RCC 7860 (cell line): Measurements from ENCODE around the gene MYOM1.

Experiments
- DNase-seq: peaks from one replicate; pipeline ENCODE4 v3.0.0-alpha.2; 2015; ENCODE audit warnings: low spot score
- FAIRE-seq: peaks from 2 replicates; lab custom pipeline; 2012; peaks lifted over from hg19 to GRCh38; lab: Jason Lieb, UNC

The MYOM1 gene

GRCh38 chr18:3250237-3251107, 30.7 kb upstream of the MYOM1 start:
- DNase-seq (peak; percentile 73), FAIRE-seq (peak; percentile 89)

GRCh38 chr18:3248658-3249359, 29.0 kb upstream of the MYOM1 start:
- DNase-seq (peak; percentile 46), FAIRE-seq (peak; percentile 35)

GRCh38 chr18:3248062-3248657, 28.4 kb upstream of the MYOM1 start:
- no peak for DNase-seq
- FAIRE-seq: no peak

DNA sequence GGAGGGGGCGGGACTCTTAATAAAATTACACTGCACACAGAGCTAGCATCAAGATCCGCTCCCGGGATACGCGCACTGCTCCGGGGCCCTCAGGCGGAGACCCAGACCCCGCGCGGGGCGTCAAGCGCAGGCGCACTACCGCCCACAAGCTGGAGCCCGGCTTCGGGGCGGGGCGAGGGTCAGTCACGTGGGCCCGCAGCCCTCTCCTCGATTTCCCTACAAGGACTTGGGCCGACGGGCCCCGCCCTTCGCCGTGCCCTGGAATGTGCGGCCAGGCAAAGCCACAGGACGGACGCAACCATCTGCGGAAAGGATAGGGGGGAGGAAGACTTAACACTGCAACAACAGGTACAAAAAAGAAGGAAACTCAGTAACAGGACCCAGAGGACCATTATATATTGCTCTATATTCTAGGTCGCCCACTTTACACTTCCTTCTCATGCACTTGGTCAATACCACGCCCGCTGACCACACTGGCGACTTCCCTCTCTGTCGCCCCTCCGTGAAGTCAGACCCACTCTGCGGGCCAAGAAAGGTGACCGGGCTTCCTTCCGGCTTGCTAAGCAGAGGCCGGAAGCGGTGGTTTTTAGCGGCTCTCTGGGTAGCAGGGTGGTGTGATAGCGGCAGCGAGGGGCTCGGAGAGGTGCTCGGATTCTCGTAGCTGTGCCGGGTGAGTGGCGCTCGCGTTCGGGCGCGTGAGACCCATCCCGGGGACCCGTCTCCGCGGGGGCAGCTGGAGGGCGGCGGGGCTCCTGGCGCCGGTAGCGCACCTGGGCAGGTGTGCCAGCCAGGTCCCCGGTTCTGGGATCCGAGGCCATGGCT, 27.7 kb upstream of the MYOM1 start, which contains the start of gene MYL12A:
Gene MYL12A, plus strand, starts transcription at position 562 of the 822 bp plus-strand sequence. CDS start 5,447 bp downstream, outside the sequence.
- peak; percentile 92 for DNase-seq
- FAIRE-seq: peak; percentile 70

DNA sequence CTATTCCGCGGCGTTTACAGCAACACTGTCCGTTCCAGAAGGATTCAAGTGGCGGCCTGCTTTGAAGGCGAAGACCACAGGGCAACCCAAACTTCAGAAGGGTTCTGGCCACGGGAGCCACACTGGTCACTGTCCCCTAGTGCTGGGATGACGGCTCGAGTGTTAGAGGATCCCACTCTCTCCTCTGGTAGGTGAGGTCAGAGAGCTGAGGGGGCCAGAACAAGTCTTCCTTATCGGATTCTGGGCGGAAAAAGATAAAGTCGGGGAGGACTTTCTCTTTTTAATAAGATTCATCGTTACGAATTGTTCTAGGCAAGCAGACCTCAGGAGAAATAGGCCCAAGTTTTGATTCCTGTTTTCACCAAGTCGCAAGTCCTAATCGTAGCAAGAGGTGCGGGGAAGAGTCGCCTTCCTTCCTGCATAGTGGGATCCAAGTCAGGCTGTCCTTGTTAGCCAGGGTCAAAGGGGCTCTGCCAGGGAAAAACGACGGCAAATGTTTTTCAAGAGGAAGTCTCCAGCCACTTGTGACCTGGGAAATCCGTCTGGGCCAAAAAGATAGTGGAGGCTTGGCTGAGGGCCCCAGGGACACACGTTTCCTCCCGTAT, 27.0 kb upstream of the MYOM1 start:
- FAIRE-seq: no peak
- DNase-seq: no peak

GRCh38 chr18:3245853-3246634, 26.3 kb upstream of the MYOM1 start:
- FAIRE-seq: no peak
- peak; percentile 66 for DNase-seq

DNA sequence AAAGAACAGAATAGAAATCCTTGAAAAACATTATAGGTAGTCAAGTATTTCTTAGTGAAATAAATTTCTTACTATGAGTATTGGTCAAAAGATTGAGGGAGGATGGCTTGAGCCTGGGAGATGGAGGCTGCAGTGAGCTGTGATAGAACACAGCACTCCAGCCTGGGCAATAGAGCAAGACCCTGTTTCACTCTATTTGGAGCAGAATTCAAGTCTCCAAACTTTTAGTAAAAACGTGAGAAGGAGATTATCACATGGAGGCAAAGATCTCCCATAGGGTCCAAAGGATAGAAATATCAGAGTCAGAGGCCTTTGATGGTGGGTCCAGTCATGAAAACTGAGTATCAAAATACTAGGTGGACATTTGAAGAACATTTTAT, 25.4 kb upstream of the MYOM1 start:
- no peak for FAIRE-seq
- no peak for DNase-seq

- FAIRE-seq: no peak
Measured at GRCh38 chr18:3238742-3239141, 19.0 kb upstream of the MYOM1 start.

DNA sequence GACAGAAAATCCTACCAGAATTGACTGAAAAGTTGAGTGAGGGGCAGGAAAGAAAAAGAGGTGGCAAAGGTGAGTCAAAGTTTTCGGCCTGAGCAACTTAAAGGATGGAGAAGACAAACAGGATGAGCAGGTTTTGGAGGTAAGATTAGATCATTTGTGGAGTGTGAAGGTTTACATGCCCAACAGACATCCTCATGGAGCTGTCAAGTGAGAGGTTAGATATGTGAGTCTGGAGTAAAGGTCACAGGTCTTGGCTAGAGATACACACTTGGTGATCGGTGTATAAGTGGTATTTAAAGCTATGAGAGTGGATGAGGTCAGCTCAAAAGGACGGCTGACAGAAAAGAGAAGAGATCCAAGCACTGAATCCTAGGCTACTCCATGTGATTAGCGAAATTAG, 16.7 kb upstream of the MYOM1 start:
- DNase-seq (no peak), FAIRE-seq (no peak)

More at GRCh38 chr18:3238742-3239141, 19.0 kb upstream of the MYOM1 start:
- no peak for DNase-seq

GRCh38 chr18:3235846-3236245, 16.1 kb upstream of the MYOM1 start:
- FAIRE-seq (no peak), DNase-seq (no peak)

DNA sequence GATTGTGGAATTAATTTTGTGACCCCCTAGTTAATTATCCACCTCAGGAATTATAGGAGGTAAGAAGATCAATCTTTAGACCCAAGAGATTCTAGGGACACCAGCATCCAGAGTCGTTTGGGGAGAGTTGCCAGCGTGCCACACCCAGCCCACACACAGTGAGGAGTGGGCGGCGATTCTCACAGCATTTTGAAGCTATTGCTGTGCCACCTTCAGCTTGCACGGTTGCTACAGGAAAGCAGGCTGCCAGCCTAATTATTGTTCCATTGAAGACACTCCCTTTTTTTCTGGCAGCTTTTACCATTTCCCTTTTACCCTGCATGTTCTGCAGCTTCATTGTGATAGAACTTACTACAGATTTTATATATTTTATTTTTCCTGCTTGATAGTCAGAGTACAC, 14.7 kb upstream of the MYOM1 start:
- DNase-seq (no peak), FAIRE-seq (no peak)

- DNase-seq (no peak), FAIRE-seq (no peak)
Measured at GRCh38 chr18:3233433-3234168, 13.8 kb upstream of the MYOM1 start.

DNA sequence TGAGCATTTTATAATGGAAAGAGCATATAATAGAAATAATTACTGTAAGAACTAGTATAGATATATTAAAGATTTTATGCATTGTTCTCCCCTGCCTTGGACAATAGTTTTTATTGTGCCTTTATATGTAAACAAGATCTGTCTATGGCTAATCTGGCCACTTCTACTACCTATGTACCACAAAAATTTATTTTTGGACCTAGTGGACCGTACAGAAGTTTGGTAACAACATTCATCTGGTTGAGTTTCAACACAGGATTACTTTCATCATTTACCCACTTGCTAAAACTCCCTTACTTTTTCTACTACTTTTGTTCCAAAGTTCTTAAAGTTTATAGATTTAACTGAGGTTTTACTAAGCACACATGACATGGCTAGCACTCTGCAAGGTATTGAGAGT, 13.2 kb upstream of the MYOM1 start:
- no peak for FAIRE-seq

GRCh38 chr18:3230401-3231334, 10.9 kb upstream of the MYOM1 start:
- FAIRE-seq: no peak
- DNase-seq: no peak

More for the DNA sequence above, 13.2 kb upstream of the MYOM1 start:
- no peak for DNase-seq

- FAIRE-seq: no peak
Measured at GRCh38 chr18:3226048-3226447, 6.3 kb upstream of the MYOM1 start.

GRCh38 chr18:3225588-3225987, 5.8 kb upstream of the MYOM1 start:
- DNase-seq: no peak
- no peak for FAIRE-seq

More at GRCh38 chr18:3226048-3226447, 6.3 kb upstream of the MYOM1 start:
- no peak for DNase-seq

DNA sequence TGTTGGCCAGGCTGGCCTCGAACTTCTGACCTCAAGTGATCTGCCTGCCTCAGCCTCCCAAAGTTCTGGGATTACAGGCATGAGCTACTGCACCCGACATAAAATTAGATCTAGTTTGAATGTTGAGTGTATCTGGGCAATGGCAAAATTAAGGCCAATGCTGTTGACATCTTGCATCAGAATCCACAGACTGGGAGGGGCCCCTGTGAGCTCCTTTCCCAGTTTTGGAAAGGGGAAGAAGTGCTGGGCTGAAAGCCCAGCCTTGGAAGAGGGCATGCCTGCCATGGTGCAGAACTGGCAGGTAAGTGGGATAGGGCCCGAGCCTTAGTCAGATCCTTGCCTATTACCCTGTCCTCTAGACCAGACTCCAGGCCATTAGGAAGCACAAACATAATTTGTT, 4.5 kb upstream of the MYOM1 start:
- DNase-seq (no peak), FAIRE-seq (no peak)

- FAIRE-seq: no peak
Measured at GRCh38 chr18:3223356-3223755, 3.6 kb upstream of the MYOM1 start.

More at GRCh38 chr18:3223356-3223755, 3.6 kb upstream of the MYOM1 start:
- no peak for DNase-seq
